Peyer's patch (tissue), 4 donors: ENCODE data around the gene CFAP73. TPM values are rescaled to one million over a fixed set of nuclear protein-coding genes. Genes with fewer than 3 reads are reported as not detected.

Experiments
- DNase-seq, 3 donors: peaks; one replicate each; pipeline ENCODE4 v3.0.0-alpha.2; 2017 to 2019
- H3K27ac ChIP-seq, 4 donors: fragments of 200-600 bp; sonication (generic); one replicate each; pipeline ENCODE4 v1.5.1; 2016 to 2019
- H3K27me3 ChIP-seq, 2 donors: fragments of 200-600 bp; sonication (generic); one replicate each; pipeline ENCODE4 v1.5.1; 2019
- H3K36me3 ChIP-seq, 3 donors: fragments of 200-600 bp; sonication (generic); one replicate each; pipeline ENCODE4 v1.5.1; 2016 to 2019
- H3K4me1 ChIP-seq, 4 donors: fragments of 200-600 bp; sonication (generic); one replicate each; pipeline ENCODE4 v1.5.1; 2016 to 2019
- H3K4me3 ChIP-seq, 4 donors: fragments of 200-600 bp; sonication (generic); 1 replicate in 3 of 4; 2 replicates in 1 of 4; pipeline ENCODE4 v1.5.1; 2016 to 2019; ENCODE audit warnings: mild to moderate bottlenecking in 1 of 4
- H3K9me3 ChIP-seq, 4 donors: fragments of 200-600 bp; sonication (generic); one replicate each; pipeline ENCODE4 v1.5.1; 2016 to 2019; ENCODE audit warnings: mild to moderate bottlenecking in 1 of 4
- POLR2A ChIP-seq, 2 donors: fragments of 450-650 bp; IDR thresholded peaks; one replicate each; pipeline ENCODE4 v1.5.1; 2017; ENCODE audit warnings: antibody characterized with exemption in 2 of 2, mild to moderate bottlenecking in 2 of 2, moderate library complexity in 2 of 2
- total RNA-seq, 4 donors: library from RNA; depleted of rRNA; stranded (reverse); fragments of >200 nt; gene quantifications; one replicate each; pipeline ENCODE4 v1.1.0, GENCODE V29; 2016
- TF ChIP-seq, protein P1 (sequence below), 6 experiments: fragments of 450-650 bp in 4 of 6; fragments of 200-600 bp in 2 of 6; sonication (generic) in 1 of 6; IDR thresholded peaks; one replicate each; pipeline ENCODE4 v1.5.1; 2017 to 2019; ENCODE audit warnings: antibody characterized with exemption in 6 of 6, mild to moderate bottlenecking in 3 of 6, moderate library complexity in 1 of 6

Gene CFAP73
- total RNA-seq, 4 donors from 2014 or later = not detected

DNA sequence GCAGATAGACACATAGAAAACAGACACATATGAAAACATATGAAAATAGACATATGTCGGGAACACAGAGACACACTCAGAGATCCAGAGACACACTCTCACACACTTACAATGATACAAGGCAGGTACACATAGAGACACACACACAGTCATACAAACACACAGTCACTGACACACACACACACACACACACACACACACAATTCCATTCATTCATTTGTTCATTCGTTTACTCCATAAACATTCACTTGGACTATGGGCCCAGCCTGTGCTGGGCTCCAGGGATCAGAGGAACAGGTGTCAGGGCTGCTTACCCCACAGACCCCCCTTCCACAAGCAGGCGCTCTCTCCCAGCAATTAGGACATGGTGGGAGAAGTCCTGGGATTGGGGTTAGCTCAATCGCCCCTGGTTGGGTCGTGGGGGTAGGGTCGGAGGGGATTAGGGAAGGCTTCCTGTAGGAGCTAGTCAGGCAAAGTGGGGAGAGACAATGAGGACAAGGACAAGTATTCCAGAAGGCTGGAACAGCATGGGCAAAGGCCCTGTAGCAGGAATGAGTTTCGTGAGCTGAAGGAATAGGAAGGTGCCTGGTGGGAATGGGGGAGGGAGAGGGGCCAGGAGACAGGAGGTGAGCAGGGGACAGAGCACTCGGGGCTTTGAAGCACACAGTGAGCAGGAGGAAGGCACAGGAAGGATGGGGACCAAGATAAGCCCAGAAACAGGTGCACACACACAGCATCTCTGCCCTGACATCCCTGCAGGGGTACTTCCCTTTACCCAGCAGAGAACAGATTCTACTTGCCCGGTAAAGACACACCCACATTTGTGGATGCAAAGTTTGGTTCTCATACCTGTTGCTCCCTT is 20.5 kb upstream of the CFAP73 start:
- Histone ChIP-seq H3K4me3 (no peak overlapping the region), H3K27me3 (no peaks in the 10 kb centered on the region), H3K27ac (no peak overlapping the region), H3K4me1 (no peaks in the 10 kb centered on the region), H3K36me3 (no peaks in the 10 kb centered on the region), H3K9me3 (no peaks in the 10 kb centered on the region)
- no peak for DNase-seq
- TF ChIP-seq, protein P1, sequence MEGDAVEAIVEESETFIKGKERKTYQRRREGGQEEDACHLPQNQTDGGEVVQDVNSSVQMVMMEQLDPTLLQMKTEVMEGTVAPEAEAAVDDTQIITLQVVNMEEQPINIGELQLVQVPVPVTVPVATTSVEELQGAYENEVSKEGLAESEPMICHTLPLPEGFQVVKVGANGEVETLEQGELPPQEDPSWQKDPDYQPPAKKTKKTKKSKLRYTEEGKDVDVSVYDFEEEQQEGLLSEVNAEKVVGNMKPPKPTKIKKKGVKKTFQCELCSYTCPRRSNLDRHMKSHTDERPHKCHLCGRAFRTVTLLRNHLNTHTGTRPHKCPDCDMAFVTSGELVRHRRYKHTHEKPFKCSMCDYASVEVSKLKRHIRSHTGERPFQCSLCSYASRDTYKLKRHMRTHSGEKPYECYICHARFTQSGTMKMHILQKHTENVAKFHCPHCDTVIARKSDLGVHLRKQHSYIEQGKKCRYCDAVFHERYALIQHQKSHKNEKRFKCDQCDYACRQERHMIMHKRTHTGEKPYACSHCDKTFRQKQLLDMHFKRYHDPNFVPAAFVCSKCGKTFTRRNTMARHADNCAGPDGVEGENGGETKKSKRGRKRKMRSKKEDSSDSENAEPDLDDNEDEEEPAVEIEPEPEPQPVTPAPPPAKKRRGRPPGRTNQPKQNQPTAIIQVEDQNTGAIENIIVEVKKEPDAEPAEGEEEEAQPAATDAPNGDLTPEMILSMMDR (IDR thresholded peaks at IDR 0.05) = no peak
- no peak for TF ChIP-seq POLR2A (IDR thresholded peaks at IDR 0.05)

- Histone ChIP-seq H3K27me3 (no peaks in the 10 kb centered on the region), H3K4me1 (peaks cover 0 to under 1% (median 0%) of the 10 kb centered on the region in 4 donors), H3K4me3 (no peak overlapping the region), H3K9me3 (no peaks in the 10 kb centered on the region), H3K27ac (no peak overlapping the region), H3K36me3 (no peaks in the 10 kb centered on the region)
- TF ChIP-seq, protein P1 (IDR thresholded peaks at IDR 0.05) = no peak
- no peak for TF ChIP-seq POLR2A (IDR thresholded peaks at IDR 0.05)
- DNase-seq = no peak
These were observed 19.7 kb upstream of the CFAP73 start for GRCh38 chr12:113129664-113130456.

DNA sequence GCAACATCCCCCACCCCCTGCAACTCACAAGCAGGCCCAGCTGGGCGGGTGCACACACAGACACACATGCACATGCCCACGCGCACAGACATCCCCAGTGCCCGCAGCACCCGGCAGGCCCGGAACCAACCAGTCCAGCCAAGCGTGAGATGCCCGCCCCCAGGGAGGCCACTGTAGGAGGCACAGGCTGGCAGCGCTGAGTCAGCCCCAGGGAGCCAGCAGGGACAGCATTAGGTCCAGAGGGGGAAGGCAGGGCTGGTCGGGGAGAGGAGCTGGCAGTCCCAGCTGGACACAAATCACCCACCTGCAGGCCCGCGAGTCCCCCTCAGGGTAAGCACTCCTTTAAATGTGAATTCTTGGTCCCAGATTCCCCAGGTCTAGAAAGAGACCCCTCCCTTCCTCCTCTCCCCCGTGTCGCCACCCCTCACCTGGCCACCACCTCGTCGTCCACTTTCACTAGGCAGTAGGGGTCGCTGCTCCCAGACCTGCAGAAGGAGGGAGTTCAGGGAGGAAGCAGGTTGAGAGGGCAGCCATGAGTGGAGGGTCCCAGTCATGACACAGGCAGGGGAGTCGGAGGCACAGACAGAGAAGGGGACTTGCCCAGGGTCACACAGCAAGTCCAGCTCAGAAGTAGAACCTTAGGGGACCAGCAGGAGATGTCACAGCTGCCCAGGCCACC is 18.9 kb upstream of the CFAP73 start:
- Histone ChIP-seq H3K4me1 (peaks cover 0 to 8% (median 4%) of the 10 kb centered on the region in 4 donors), H3K36me3 (no peaks in the 10 kb centered on the region), H3K27me3 (no peaks in the 10 kb centered on the region), H3K27ac (no peak overlapping the region), H3K9me3 (no peaks in the 10 kb centered on the region), H3K4me3 (no peak overlapping the region)
- peak in 2 of 3 donors; percentile 64 to 68 for DNase-seq
- no peak for TF ChIP-seq POLR2A (IDR thresholded peaks at IDR 0.05)
- TF ChIP-seq, protein P1 (IDR thresholded peaks at IDR 0.05) = no peak

GRCh38 chr12:113131556-113131955 is 18.0 kb upstream of the CFAP73 start:
- H3K27me3 ChIP-seq = no peaks in the 10 kb centered on the region
- TF ChIP-seq, protein P1 (IDR thresholded peaks at IDR 0.05) = no peak
- TF ChIP-seq POLR2A (IDR thresholded peaks at IDR 0.05) = no peak
- no peaks in the 10 kb centered on the region for H3K9me3 ChIP-seq
- H3K4me3 ChIP-seq = no peak overlapping the region
- H3K36me3 ChIP-seq = no peaks in the 10 kb centered on the region
- H3K27ac ChIP-seq = no peak overlapping the region
- DNase-seq = no peak
- H3K4me1 ChIP-seq = peaks cover 0 to 17% (median 6%) of the 10 kb centered on the region in 4 donors

- Histone ChIP-seq H3K27ac (no peak overlapping the region), H3K4me3 (no peak overlapping the region), H3K36me3 (no peaks in the 10 kb centered on the region), H3K9me3 (no peaks in the 10 kb centered on the region), H3K27me3 (no peaks in the 10 kb centered on the region), H3K4me1 (peaks cover 0 to 18% (median 6%) of the 10 kb centered on the region in 4 donors)
- no peak for DNase-seq
- TF ChIP-seq, protein P1 (IDR thresholded peaks at IDR 0.05) = no peak
- TF ChIP-seq POLR2A (IDR thresholded peaks at IDR 0.05) = no peak
These were observed 16.5 kb upstream of the CFAP73 start for GRCh38 chr12:113133036-113133435.
